Central memory CD4-positive, alpha-beta T cell (primary cell): Measurements from ENCODE around the gene CDK5R2.
A peak's percentile ranks its signal among the peaks of the same experiment; 100 is the strongest.
"Not testable (repeated sequence)": the region's sequence is repeated elsewhere in the genome, so short reads cannot be mapped to it uniquely, and the experiment has no call there.

ENCODE experiments used
- DNase-seq: peaks from one replicate; pipeline ENCODE4 v3.0.0; 2022
- total RNA-seq, 3 experiments: gene quantifications; one replicate each; lab custom pipeline; 2026; lab: John Stamatoyannopoulos, UW

Gene CDK5R2
- 0 to 0.07 (median 0) reads per million in 3 experiments for total RNA-seq

DNA sequence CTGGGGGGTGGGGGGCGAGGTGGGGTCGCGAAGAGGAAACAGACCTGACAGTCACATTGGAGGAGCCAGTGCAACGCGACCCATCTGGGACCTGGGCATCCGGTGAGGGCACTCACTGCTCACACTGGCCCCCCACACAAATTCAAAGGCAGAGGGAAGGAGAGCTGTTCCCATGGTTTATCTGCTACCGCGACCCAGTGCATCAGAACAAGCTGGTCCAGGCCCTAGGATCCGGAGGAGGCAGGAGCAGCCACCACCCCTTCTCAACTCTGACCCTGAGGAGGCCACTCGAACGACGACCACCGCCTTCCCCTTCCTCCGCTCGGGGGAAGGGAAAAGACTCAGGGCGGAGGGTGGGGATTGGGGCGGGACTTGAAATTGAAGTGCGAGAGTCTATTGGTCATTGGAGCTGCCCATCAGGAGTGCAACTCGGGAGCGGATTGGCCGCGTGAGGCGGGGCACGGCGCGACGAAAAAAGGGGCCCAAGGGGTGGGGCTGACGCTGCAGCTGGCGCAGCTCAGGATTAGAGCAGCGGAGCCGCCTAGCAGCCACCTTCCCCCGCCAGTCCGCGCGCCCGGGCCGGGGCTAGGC is at the start of gene CDK5R2:
CDK5R2 (plus strand) TSS at position 526 of the 591 bp plus-strand sequence. CDS start 155 bp downstream, outside the sequence.
- peak; percentile 44 for DNase-seq

DNA sequence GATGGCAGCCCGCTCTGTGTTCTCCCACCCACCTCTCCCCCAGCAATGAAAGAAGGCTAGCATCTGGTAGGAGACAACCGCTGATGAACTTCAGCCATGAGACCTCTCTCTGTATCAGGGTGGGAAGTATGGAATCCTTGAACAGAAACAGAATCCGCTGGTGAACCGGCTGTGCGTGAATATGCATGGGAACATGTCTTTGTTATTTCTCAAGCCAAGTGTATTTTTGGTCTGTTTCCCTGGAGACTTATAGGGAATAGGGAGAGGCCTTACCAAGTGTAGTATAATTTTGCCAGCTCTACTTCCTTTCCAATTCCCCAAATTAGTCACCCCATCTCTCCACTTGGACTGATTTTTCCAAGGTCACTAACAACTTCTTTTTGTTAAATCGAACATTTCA is 48.7 kb upstream of the CDK5R2 start:
- DNase-seq = no peak

DNA sequence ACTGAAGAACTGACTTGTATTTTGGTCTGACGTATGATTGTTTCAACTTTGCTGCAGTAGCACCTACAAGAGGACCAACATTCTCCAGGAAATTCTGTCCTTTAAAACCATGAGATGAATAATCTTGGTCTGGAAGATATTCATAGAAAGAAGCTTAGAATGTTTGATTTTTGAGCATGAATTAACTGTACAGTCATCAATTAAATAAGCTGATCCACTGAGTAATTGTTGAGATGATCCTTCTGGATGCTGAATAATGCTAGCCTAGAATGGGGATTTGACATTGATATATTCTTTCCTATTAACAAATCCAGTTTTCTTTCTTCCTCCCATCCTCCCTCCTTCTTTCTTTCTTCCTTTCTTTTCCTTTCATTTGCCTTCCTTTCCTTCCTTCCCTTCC is 39.0 kb upstream of the CDK5R2 start:
- no peak for DNase-seq

DNA sequence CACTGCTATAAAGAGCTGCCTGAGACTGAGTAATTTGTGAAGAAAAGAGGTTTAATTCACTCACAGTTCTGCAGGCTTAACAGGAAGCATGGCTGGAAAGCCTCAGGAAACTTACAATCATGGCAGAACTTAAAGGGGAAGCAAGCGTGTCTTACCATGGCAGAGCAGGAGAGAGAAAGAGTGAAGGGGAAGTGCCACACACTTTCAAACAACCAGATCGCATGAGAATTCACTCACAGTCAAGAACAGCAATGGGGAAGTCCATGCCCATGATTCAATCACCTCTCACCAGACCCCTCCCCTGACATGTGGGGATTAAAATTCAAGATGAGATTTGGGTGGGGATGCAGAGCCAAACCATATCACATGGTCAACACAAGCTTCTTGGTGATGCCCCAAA is 34.7 kb upstream of the CDK5R2 start:
- DNase-seq = no peak

DNA sequence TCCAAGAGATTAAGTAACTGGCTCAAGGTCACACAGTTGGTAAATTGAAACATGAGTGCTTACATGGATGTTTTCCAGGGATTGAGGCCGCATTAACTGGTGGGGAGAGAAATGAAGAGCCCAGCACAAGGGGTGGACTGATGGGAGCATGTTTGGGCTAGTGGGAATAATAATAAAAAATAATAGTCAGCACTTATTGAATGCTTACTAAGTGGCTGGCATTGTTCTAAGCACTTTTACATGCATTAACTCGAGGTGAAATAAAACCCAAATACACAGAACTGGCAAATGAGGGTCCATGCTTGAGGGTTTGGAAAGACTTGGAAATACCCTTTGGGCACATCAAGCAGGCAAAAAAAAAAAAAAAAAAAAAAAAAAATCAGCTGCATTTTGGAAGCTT is 34.0 kb upstream of the CDK5R2 start:
- DNase-seq = no peak

DNA sequence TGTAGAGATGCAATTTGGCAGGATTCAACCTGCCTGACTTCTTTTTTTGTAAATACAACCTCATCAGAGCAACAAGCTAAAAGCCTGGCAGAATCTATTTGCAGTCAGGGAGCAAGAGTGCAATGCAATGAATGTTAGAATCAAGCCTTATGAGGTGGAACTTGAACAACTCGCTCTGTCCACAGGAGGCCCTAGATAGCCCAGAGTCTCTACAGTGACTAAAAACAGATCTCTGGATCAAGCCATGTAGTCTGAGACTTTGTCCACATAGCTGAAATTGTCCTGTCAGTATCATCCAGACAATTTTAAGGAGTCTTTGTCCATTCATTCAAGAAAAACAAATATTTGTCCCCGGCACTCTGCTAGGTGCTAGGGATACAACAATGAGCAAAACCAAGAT is 32.0 kb upstream of the CDK5R2 start:
- no peak for DNase-seq

DNA sequence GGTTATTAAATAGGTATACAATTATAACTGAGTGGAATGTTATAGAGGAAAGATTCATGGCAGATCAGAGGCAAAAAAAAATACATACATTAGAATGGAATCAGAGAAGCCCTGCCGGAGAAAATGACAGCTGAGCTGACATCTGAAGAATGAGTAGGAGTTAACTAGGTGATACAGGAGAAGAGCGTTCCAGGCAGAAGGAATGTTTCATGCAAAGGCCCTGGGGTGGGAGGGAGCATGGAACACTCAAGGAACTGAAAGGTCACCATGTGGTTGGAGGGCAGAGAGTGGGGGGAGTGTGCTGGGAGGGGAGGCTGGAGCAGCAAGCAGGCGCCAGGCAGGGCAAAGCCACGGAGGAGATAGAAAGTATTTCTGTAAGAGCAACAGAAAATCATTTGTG is 31.6 kb upstream of the CDK5R2 start:
- DNase-seq = no peak

DNA sequence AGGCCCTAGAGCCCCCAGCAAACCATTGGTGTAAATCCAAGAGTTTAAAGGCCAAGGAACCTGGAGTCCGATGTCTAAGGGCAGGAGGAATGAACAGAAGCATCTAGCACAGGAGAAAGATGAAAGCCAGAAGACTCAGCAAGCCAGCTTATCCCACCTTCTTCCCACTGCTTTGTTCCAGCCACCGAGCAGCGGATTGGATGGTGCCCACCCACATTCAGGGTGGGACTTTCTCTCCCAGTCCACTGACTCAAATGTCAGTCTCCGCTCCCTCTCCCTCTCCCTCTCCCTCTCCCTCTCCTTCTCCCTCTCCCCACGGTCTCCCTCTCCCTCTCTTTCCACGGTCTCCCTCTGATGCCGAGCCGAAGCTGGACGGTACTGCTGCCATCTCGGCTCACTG is 29.0 kb upstream of the CDK5R2 start:
- DNase-seq = not testable (repeated sequence)

DNA sequence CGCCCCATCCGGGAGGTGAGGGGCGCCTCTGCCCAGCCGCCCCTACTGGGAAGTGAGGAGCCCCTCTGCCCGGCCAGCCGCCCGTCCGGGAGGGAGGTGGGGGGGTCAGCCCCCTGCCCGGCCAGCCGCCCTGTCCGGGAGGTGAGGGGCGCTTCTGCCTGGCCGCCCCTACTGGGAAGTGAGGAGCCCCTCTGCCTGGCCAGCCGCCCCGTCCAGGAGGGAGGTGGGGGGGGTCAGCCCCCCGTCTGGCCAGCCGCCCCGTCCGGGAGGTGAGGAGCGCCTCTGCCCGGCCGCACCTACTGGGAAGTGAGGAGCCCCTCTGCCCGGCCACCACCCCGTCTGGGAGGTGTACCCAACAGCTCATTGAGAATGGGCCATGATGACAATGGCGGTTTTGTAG is 27.7 kb upstream of the CDK5R2 start:
- DNase-seq = not testable (repeated sequence)

DNA sequence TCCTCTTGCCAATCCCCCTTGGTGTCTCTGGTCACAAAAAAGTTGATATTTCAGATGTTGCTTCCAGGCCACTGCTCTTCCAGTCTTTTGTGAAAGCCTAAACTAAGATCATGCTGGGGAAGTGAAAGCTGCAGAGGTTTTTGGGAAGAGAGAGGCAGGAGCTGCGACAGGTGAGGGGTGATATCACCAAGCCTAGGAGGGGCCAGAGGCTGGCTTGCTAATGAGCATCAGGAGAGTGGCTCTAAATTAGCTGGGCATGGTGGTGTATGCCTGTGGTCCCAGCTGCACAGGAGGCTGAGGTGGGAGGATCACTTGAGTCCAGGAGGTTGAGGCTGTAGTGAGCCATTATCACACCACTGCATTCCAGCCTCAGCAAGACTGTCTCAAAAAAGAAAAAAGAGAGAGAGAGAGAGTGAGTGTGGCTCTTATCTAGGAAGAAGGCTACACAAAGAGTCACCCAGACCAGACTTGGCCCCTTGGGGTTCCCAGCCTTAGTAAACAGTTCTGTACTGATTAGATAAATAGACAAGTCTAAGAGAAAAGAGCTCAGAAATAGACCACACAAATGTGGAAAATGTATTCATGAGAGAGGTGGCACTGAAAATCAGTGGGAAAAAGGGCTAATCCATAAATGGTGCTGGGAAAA is 14.6 kb upstream of the CDK5R2 start:
- DNase-seq = no peak

DNA sequence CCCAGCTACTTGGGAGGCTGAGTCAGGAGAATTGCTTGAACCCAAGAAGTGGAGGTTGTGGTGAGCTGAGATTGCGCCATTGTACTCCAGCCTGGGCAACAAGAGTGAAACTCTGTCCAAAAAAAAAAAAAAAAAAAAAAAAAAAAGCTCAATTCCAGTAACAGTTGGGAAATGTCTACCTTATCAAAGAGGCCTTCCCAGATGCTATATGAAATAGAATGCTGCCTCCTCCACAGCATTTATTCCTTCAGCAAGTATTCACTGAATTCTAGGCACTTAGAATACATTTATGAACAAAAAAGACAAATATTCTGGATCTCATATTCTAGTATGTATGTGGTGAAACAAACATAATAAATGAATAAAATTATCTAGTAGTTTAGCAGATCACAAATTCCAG is 12.8 kb upstream of the CDK5R2 start:
- DNase-seq = no peak

DNA sequence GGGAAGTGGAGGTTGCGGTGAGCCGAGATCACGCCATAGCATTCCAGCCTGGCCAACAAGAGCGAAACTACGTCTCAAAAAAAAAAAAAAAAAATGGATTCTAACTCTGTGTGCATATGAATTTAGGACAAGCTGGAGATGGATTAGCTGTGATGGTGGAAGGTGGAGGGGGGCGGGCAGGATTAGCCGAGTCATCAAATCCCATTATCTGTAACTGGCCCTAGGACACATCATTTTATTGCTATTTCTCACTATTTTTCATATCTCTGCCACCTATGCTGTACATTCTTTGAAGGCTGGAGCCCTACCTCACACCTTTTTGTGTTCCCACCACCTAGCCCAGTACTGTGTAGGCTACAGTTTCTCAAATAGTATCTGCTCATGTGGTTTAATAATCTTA is 7.3 kb upstream of the CDK5R2 start:
- no peak for DNase-seq

DNA sequence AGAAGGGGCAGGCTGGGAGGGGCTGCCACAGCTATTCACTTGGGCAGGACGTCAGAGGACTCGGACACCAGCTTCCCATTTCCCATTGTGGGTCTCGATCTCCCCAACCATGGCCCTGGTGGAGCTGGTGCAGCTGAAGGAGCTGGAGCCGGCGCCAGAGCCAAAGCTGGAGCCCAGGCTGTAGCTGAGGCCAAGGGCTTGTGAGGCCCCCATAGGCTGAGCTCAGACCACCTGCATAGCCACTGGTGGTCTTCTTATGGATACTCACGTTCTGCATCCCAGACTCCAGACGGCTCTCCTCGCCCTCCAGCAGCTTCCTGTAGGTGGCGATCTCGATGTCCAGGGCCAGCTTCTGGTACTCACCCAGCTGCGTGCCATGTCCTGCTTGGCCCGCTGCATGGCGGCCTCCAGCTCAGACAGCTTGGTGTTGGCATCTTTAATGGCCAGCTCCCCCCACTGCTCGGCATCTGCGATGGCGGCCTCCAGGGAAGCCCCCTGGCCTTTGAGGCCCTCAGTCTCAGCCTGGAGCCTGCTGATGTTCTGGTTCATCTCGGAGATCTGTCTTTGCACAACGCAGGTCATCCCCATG is 6.0 kb upstream of the CDK5R2 start:
- DNase-seq = no peak

DNA sequence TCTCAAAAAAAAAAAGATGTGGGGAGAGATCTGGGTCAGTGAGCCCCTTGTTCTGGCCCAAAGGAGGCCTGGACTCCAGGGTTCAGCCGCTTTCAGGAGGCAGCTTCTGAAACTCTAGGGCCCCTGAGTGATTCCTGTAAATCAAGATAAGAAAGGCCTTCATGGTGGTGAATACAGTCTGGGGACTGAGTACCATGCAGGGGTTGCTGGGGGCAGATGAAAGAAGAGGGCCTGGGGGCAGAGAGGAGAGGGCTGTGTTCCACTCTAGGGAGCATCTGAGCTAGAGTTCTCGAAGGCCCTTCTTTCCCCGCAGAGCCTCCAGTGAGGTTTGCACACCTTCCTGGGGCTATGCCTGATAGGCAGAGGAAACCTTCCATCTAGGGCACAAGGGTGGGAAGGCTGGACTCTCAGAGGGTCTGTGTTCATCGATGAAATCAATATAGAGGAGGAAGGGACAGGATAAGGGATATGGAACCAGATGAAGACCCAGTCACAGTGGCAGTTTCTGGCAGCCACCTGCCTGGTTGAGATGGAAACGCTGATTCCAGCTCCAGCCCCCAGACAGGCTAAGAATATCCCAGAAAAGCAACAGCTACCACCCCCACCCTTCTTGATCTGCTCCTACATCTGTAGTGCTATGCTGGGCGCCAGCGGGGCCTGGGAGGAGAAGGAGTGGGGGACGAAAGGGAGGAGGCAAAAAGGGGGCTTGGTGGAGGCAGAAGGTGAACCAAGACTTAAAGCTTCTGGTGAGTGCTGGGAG is 4.7 kb upstream of the CDK5R2 start:
- no peak for DNase-seq

DNA sequence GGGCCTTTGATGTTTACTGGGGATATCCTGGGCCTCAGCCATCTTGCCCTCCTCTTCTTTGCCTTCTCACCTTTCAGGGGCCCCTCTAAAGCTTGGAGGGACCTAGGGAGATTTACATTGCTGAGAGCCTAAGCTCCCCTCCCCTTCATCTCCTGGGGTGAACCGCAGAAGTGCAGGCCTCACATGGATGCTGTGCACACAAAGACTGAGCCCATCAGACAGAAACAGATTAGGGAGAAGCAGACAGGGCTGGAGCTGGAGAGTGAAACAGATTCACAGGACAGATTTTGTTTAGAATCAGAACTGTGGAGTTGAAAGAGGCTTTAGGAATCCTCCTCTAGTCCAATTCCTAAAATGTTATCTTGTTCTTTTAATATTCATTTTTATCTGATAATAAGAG is 3.4 kb upstream of the CDK5R2 start:
- DNase-seq = no peak

DNA sequence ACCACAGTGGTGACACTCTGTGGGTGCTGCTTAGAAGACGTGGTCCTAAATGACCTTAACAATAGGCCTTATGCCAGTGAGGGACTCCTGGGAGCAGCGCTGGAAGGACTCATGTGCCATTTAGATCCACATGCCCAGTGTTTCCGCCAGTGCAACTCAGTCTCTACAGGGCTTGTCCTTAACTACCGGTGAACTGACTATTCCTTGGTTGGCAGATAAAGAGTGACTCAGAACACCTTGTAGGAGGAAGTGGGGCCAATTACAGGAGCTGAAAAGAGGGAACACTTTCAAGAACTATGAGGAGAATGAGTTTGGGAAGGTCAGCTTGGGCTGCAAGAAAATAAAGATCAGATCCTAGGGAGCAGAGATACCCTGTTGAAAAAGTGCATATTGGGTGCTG is 1.8 kb upstream of the CDK5R2 start:
- no peak for DNase-seq

DNA sequence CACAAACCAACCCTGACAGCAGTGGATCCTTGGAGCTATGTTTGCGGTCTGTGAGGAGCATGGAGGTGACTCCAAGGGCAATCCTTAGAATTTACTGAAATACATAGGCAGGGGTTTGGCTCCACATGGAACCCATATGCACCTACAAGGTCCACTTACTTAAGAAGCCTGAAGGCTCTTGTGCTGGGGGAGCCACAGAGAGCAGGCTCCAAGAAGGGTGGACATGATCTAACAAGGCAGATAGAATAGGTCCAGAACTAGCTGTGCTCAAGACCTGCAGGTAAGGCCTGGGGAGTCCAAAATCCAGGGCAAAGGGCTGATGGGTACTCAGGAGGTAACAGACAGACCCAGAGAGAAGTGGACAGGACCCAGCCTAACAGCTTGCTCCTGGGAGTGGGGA is 1.2 kb upstream of the CDK5R2 start:
- no peak for DNase-seq

DNA sequence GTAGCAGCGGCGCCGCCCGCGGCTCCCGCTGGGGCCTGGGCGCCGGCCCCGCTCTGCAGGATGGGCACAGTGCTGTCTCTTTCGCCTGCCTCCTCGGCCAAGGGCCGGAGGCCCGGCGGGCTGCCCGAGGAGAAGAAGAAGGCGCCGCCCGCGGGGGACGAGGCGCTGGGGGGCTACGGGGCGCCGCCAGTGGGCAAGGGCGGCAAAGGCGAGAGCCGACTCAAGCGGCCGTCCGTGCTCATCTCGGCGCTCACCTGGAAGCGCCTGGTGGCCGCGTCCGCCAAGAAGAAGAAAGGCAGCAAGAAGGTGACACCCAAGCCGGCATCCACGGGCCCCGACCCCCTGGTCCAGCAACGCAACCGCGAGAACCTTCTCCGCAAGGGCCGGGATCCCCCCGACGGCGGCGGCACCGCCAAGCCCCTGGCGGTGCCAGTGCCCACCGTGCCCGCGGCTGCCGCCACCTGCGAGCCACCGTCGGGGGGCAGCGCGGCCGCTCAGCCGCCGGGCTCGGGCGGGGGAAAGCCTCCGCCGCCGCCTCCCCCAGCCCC is 369 bp downstream of the CDK5R2 start:
- no peak for DNase-seq

DNA sequence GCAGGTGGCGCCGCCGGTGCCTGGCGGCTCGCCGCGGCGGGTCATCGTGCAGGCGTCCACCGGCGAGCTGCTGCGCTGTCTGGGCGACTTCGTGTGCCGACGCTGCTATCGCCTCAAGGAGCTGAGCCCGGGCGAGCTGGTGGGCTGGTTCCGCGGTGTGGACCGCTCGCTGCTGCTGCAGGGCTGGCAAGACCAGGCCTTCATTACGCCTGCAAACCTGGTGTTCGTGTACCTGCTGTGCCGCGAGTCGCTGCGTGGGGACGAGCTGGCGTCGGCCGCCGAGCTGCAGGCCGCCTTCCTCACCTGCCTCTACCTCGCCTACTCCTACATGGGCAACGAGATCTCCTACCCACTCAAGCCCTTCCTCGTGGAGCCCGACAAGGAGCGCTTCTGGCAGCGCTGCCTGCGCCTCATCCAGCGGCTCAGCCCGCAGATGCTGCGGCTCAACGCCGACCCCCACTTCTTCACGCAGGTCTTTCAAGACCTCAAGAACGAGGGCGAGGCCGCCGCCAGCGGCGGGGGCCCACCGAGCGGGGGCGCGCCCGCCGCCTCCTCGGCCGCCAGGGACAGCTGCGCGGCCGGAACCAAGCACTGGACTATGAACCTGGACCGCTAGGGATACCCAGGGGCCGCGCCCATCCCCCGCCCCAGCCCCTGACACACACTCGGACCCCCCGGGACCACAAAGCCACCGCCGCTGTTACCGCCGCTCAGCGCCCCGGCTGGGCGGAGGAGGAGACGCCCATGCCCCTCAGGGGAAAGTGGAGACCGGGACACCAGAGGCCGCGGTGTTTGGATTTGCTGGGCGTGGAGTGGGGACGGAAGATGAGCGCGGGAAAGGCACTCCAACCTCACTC is 1.1 kb downstream of the CDK5R2 start:
- no peak for DNase-seq

DNA sequence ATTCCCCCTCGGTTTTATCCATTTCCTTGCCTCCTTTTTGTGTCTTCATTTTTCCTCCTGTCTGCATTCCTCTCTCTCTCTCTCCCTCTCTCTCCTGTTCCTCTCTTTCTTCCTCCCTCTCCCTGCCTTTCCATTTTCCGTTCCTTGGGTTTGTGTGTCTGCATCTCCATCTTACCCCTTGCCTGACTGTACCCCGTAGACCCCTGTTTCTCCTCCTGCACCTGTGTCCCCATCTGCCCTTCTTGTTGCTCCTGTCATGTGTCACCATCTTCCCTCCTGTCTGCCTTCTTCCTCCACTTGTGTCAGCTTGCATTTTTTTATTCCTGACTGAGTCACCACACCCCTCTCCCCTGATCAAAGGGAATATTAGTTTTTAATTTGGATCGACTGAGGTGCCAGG is 1.8 kb downstream of the CDK5R2 start:
- no peak for DNase-seq

DNA sequence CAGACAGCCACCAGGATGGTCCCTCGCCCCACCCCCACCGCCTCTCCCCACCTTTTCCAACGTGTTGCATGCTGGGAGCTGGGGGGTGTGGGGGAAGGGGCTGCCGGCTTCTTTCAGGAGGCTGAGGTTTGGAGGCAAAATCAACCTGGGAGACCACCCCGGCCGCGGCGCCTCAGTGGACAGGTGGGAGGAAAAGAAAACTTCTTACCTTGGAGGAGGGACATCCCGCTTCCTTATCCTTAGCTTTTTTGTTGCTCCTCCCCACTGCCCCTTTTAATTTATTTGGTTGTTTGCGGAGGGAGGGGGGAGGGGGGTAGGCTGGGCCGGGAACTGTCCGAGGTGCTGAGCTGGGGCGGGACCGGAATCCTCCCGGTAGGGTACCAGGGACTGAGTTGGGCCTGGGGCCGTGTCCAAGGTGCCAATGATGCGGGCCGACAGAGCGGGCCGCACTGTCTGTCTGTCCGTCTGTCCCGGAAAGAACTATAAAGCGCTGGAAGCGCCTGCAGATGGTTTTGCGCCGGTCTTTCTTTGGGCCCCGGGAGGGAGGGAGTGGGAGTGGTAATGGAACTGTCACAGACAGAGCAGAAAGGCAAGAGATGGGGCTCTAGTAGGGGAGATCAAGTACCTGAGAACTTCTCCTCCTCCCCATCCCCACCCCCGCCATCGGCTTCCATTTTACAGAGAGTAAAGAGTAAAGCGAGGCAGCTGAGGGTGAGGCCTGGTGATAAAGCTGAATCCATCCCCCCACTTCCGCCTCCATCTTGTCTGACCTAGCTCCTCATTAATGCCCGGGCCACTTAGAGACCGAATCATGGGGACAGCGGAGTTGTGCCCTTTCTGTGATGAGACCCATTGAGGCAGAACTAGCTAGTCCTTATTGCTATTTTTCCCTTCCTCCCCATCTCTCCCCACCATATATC is 2.4 kb downstream of the CDK5R2 start:
- DNase-seq = no peak
